ENCODE results near the gene FOXL1.

The FOXL1 gene

DNA sequence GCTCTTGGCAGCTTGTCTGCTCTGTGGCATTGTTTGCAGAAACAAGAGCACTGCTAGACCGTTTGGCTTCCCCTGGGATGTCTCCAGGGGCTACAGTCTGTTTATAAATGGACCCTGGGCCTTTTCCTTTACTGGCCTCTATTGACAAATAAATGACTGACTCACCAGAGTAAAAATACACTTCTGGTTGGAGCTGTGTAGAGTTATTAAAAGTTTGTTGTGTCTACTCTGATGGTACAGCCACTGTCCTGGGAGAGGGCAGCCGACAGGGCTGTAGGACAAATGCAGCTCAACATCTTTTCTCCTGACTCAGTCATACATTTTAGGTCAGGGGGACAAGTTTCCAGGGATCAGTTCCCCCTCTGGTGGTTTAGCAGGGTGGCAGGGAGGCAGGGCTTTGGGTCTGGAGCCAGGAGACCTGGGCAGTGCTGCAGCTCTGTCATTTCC lies 30.0 kb downstream of the FOXL1 start:
- no peak for DNase-seq

GRCh38 chr16:86609115-86609514 lies 30.8 kb downstream of the FOXL1 start:
- DNase-seq = no peak

DNA sequence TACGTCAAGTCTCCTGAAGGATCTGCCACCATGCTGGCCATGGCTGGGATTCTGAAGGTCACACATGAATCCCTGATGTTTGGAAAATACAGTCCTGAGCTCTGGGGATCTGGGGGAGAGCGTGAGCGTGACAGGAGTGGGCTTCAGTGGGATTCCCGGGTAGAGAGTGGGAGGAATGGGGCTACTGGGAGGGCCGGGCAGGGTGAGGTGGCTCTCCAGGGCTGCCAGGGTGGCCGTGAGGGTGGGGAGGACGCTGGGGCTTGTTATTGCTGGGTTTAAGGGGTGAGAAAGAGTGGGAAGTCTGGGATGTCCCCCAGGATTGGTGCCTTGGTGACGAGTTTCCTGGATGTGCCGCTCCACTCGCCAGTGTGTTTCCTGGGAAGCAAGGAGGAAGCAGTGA lies 31.3 kb downstream of the FOXL1 start:
- no peak for DNase-seq

GRCh38 chr16:86610779-86611524 lies 32.6 kb downstream of the FOXL1 start:
- DNase-seq = no peak

DNA sequence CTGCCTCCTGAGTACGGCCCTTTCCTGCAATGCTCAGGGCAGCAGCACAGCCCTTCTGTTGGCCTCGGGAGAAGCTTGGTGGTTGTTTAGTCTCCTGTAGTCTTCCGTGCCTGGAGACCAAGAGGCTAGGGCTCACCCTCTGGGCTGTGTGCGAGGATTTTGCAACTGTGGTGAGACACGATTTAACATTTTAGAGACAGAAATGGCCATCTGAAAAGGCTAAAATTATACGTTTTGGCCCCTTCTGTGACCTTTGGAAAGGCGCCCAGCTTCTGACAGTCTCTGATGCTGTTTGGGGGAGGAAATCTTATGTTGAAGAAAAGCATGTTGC lies 33.1 kb downstream of the FOXL1 start:
- no peak for DNase-seq

DNA sequence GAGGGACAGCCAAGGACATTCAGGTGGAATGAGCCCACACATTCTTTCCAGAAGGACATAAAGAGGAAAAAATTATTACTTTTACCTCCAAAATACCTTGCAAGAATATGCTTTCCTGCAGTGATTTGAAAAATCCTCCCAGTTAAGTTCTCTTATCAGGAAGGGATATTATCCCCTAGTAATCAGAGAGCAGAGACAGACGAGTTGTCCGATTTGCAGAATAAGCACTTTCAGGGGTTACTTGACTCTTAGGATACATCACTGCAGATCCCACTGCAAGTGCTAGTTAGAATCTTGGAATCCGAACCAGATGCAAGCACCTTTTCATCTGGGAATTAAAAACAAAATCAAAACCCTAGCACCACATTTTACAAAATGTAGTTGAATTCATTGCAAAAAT lies 33.6 kb downstream of the FOXL1 start:
- DNase-seq = no peak

DNA sequence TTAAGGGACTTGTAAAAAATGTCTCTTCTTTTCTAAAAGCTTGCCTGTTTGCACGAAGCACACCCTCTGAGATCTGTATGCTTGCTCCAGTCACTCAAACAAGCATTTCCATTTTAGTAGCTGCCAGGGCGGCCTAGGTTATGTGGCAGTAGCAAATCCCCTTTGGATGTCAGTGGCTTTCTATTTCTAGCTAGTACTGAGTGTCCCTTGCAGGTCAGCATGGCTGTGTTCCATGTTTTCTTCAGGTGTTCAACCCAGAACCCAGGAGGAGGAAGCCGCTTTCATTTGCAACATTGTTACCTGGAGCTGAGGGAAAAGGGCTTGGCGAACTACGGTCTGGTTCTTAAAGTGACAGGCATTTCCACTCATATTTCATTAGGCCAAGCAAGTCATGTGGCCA lies 36.4 kb downstream of the FOXL1 start:
- DNase-seq = no peak

GRCh38 chr16:86616906-86617305 lies 38.6 kb downstream of the FOXL1 start:
- no peak for DNase-seq

DNA sequence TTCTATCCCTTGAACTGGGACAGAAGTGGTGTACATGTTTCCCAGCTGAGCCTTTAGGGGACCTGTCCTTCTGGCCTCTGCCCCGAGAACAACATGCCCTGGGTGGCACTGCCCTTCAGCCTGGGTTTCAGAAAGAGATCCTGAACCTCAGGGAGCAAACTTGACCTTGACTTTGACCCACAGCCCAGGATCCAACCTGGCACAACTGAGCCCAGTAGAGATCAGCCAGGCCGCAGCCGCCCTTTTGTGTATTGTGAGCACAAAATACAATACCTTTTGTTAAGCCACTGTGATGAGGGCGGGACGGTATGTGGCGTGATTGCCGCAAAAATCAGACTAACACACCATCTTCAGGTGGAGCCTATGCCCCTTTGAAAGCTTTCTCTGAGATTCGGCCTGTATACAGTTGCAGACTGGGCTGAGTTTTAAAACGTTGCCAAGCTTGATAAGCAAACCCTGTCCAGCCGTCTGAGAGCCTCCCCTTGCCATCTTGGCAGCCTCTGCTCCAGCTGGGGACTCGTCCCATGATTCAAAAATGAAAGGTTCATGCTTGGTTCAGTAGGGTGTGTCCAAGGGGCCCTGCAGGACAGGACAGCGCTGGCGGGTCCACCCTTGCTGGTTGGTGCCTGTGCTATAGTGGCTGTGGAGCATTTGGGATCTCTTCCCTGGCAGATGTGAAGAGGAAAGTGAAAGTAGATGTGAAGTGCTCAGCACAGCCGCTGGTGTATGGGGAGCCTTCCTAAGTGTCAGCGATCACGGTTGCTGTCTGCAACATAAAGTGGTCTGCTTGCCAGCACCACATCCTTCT lies 40.3 kb downstream of the FOXL1 start:
- no peak for DNase-seq

DNA sequence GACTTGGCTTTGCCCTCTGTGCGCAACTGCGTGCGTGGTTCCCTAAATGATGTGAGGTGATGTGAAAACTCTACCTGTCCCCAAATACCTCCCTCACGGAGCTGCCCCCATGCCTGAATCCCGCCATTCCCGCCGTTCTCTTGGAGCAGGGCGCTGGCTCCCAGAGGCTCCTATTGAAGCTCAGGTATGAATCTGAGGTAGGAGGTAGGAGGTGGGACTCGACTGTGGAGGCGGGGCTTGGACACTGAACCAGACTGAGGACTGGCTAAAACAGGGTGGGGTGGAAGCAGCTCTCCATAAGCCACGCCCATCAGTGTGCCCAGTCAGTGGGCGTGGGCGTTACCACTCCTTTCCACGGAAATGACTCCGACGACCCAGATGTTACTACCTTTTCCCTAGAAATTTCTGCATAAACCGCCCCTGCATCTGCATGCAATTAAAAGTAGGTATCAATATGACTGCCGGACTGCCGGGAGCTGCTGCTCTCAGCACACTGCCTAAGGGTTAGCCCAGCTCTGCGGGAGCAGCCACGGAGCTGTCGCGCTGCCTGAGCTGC lies 41.0 kb downstream of the FOXL1 start:
- no peak for DNase-seq

DNA sequence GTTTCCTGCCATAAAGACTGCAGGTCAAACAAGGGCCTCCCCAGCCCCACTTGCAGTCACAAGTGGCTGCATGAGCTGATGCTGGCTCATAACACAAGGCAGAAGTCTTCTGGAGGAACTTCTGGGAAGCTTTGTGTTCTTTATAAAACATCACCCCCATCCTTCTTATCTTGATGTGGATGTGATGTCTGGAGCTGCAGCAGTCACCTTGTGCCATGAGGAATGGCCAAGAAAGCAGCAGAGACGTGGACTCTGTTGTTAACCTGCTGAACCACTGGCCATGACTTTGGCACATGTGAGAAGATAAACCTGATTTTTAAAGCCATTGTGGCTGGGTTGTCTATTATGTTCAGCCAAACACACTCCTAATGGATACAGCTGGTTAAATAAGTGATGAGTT lies 41.8 kb downstream of the FOXL1 start:
- DNase-seq = no peak

- DNase-seq = no peak
These were observed 43.6 kb downstream of the FOXL1 start for GRCh38 chr16:86621966-86622365.

GRCh38 chr16:86622700-86623615 lies 44.6 kb downstream of the FOXL1 start:
- no peak for DNase-seq

DNA sequence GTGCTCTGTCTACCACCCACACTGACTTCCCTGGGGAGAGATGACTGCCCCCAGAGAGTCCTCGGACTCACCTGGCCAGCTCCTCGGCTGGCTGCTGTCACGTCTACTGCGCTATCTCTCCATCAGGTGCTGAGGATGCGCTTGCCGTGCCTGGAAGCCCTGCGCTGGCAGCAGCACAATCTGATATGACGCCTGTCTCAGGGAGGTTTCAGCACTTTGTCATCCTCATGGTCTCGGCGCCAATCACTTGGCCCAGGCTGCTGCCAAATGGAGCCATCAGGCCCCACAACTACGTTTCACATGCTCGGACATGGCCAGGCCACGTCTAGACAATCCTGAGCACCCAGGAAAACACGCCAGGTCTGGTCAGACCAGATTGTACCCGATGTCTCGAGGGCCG lies 46.7 kb downstream of the FOXL1 start:
- DNase-seq = no peak

- DNase-seq = no peak
These were observed 47.5 kb downstream of the FOXL1 start for GRCh38 chr16:86625821-86626220.

DNA sequence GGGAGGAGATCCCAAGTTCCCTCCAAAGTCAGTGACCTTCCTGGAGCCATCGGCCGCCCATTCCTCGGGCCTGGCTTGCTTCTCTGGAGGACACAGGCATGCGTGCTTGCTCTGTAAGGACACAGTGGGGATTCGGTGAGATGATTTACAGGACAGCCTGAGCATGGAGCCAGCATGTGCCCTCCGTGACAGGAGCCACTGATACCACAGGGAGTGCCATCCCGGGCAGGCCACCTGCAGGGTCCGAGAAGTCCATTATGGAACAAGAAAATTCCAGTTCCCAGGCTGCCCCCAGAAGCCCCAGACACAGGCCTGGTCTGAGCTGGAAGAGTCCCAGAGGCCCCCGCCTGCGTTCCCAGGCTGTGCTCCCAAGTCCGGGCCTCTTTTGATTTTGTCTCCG lies 47.9 kb downstream of the FOXL1 start:
- DNase-seq = no peak

DNA sequence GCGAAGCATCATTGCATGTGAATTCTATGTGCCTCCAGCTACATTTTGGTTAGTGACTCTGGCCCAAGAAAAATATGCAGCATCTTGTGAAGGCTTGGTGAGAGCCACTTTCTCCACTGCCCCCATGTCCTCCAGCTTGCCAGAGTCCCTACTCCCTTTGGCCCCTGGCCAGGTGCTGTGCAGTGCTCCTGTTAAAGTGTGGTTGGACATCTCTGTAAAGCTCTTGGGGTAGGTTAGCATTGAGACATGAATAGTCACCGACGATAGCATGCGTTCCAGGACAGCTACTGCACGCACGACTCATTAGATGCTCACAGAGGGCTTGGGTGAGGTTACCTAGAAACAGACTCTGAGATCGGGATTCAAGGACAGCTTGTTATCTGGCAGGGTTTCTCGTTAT lies 48.6 kb downstream of the FOXL1 start:
- DNase-seq = no peak

DNA sequence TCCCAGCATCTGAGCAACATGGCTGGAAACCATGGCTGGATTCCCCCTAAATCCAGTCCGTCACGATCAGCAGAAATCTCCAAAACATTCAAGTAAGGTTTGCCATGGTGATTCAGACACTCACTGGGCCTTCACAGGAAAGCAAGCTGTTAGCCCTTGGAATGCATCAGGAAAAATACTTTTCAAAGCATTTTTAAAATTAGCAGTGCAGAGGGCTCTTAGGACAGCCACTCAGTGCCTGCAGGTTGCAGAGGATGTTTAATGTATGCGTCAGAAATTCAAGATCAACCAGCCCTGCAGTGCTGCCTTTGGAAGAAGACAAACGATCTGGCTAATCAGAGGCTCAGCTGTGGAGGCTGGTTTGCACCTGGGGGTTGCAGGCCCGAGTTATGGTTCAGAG lies 50.3 kb downstream of the FOXL1 start:
- DNase-seq = no peak

GRCh38 chr16:86630471-86630870 lies 52.1 kb downstream of the FOXL1 start:
- no peak for DNase-seq

- DNase-seq = no peak
These were observed 53.1 kb downstream of the FOXL1 start for GRCh38 chr16:86631444-86631843.

Measured in KG1 (cell line).